SK-N-SH (cell line): ENCODE results near the gene FATE1. TPM values are rescaled to one million over a fixed set of nuclear protein-coding genes. Genes with fewer than 3 reads are reported as not detected.
A peak's percentile ranks its signal among the peaks of the same experiment; 100 is the strongest.

Experiments used
- CTCF ChIA-PET: fragments of 300-600, 350-600 bp; formaldehyde crosslinking; extraction: SDS; loops from one replicate; lab custom pipeline; 2021; lab: Yijun Ruan, JAX
- POLR2A ChIA-PET: fragments of 350-600 bp; sonication (Branson Sonifier 250); formaldehyde crosslinking; extraction: SDS; loops from one replicate; lab custom pipeline; 2020; ENCODE audit warnings: antibody characterized with exemption, inconsistent platforms; lab: Yijun Ruan, JAX
- DNase-seq: peaks from one replicate; pipeline ENCODE4 v3.0.0; 2012
- H2AFZ ChIP-seq: fragments of 200-600 bp; sonication (generic); 2 replicates; pipeline ENCODE4 v1.8.1; 2016; ENCODE audit warnings: antibody characterized with exemption, mild to moderate bottlenecking, low read depth
- H3F3A ChIP-seq: fragments of 200-600 bp; sonication (generic); replicated peaks from 2 replicates; pipeline ENCODE3; 2016; ENCODE audit warnings: antibody characterized with exemption, mild to moderate bottlenecking; ENCODE audit not compliant: insufficient read depth
- H3K27ac ChIP-seq, 2 experiments: fragments of 200-500 bp in 1 of 2; fragments of 200-600 bp in 1 of 2; sonication (Bioruptor generic) in 1 of 2; sonication (generic), shearing (Covaris generic) in 1 of 2; 2 replicates each; pipeline versions ENCODE4 v1.5.1 to v1.6.1; 2014 to 2016; ENCODE audit warnings: low read depth in 2 of 2, inconsistent platforms in 1 of 2, low read length in 1 of 2, mild to moderate bottlenecking in 1 of 2, mixed read lengths in 1 of 2
- H3K27me3 ChIP-seq: fragments of 200-600 bp; sonication (generic), shearing (Covaris generic); 2 replicates; pipeline ENCODE4 v1.6.1; 2016; ENCODE audit warnings: mixed run types; ENCODE audit not compliant: insufficient read depth
- H3K36me3 ChIP-seq, 2 experiments: fragments of 200-500 bp in 1 of 2; fragments of 200-600 bp in 1 of 2; sonication (Bioruptor generic) in 1 of 2; sonication (generic) in 1 of 2; replicated peaks in 1 of 2; 2 replicates each; pipeline versions ENCODE3 to v1.5.1; 2014 to 2016; ENCODE audit warnings: low read length in 1 of 2, mild to moderate bottlenecking in 1 of 2; ENCODE audit not compliant: insufficient read depth in 2 of 2, control insufficient read depth in 1 of 2
- H3K4me1 ChIP-seq, 2 experiments: fragments of 200-500 bp in 1 of 2; fragments of 200-600 bp in 1 of 2; sonication (Bioruptor generic) in 1 of 2; sonication (generic), shearing (Covaris generic) in 1 of 2; 2 replicates each; pipeline versions ENCODE4 v1.5.1 to v1.6.1; 2014 to 2016; ENCODE audit warnings: low read depth in 1 of 2, low read length in 1 of 2, mixed run types in 1 of 2; ENCODE audit not compliant: insufficient read depth in 2 of 2, control insufficient read depth in 1 of 2
- H3K4me2 ChIP-seq: fragments of 200-600 bp; sonication (generic), shearing (Covaris generic); 2 replicates; pipeline ENCODE4 v1.6.1; 2017; ENCODE audit warnings: mixed run types
- H3K4me3 ChIP-seq, 2 experiments: fragments of 200-500 bp in 1 of 2; fragments of 200-600 bp in 1 of 2; sonication (Bioruptor generic) in 1 of 2; sonication (generic), shearing (Covaris generic) in 1 of 2; 2 replicates each; pipeline versions ENCODE4 v1.5.1 to v1.8.1; 2014 to 2016; ENCODE audit warnings: low read depth in 2 of 2, inconsistent platforms in 1 of 2, low read length in 1 of 2, mild to moderate bottlenecking in 1 of 2, mixed read lengths in 1 of 2, moderate library complexity in 1 of 2
- H3K79me2 ChIP-seq: fragments of 200-600 bp; sonication (generic); 2 replicates; pipeline ENCODE4 v1.8.1; 2017; ENCODE audit warnings: mild to moderate bottlenecking; ENCODE audit not compliant: insufficient read depth
- H3K9ac ChIP-seq: fragments of 200-600 bp; sonication (generic); 2 replicates; pipeline ENCODE4 v1.6.1; 2017; ENCODE audit warnings: mixed run types
- H3K9me2 ChIP-seq: fragments of 200-600 bp; sonication (generic); 2 replicates; pipeline ENCODE4 v1.6.1; 2017; ENCODE audit warnings: mixed run types
- H3K9me3 ChIP-seq: fragments of 200-600 bp; sonication (generic); 2 replicates; pipeline ENCODE4 v1.6.1; 2017; ENCODE audit warnings: mixed run types, mild to moderate bottlenecking, moderate library complexity
- H4K20me1 ChIP-seq: fragments of 200-600 bp; sonication (generic); 2 replicates; pipeline ENCODE4 v1.6.1; 2017; ENCODE audit warnings: mild to moderate bottlenecking, mixed run types; ENCODE audit not compliant: insufficient read depth
- CTCF ChIP-seq: fragments of 200-600 bp; sonication (generic); IDR thresholded peaks from 2 replicates; pipeline ENCODE4 v1.6.1; 2017; ENCODE audit warnings: antibody characterized with exemption, mild to moderate bottlenecking, moderate library complexity
- ELF1 ChIP-seq: IDR thresholded peaks from 2 replicates; pipeline ENCODE4 v1.4.0; 2012
- EZH2phosphoT487 ChIP-seq: fragments of 200-600 bp; sonication (generic); IDR thresholded peaks from 2 replicates; pipeline ENCODE4 v1.6.1; 2017; ENCODE audit warnings: low read depth, mixed run types, mild to moderate bottlenecking, antibody characterized with exemption, moderate library complexity, borderline replicate concordance
- FOSL2 ChIP-seq: IDR thresholded peaks from 2 replicates; pipeline ENCODE4 v1.4.0; 2012; ENCODE audit warnings: low read depth, mild to moderate bottlenecking, moderate library complexity, borderline replicate concordance
- NFIC ChIP-seq: IDR thresholded peaks from 2 replicates; pipeline ENCODE4 v1.4.0; 2012; ENCODE audit warnings: borderline replicate concordance
- POLR2AphosphoS5 ChIP-seq: IDR thresholded peaks from 2 replicates; pipeline ENCODE4 v1.6.1; 2012; ENCODE audit warnings: low read depth, low read length
- RAD21 ChIP-seq: IDR thresholded peaks from 2 replicates; pipeline ENCODE4 v1.6.1; 2012; ENCODE audit warnings: mild to moderate bottlenecking, low read length
- SMC3 ChIP-seq: IDR thresholded peaks from 2 replicates; pipeline ENCODE4 v1.6.1; 2012; ENCODE audit warnings: low read depth, low read length, improper control_type of control experiment
- TAF1 ChIP-seq: IDR thresholded peaks from 2 replicates; pipeline ENCODE4 v1.6.1; 2012; ENCODE audit warnings: low read depth, mild to moderate bottlenecking, low read length, moderate library complexity, borderline replicate concordance
- WGBS: methylation state at CpG from one replicate; pipeline ENCODE4 v1.1.6; 2017; ENCODE audit warnings: low lambda C conversion rate; 5-methylcytosine and 5-hydroxymethylcytosine counted together
- polyA plus RNA-seq, 3 experiments: library from polyadenylated mRNA; depleted of rRNA; stranded (reverse); fragments of >200 nt; gene quantifications; 2 replicates each; pipeline ENCODE4 v1.2.3, GENCODE V29; 2012
- TF ChIP-seq, protein P1 (sequence below): IDR thresholded peaks from 2 replicates; pipeline ENCODE4 v1.6.1; 2012; ENCODE audit warnings: mild to moderate bottlenecking, low read depth, low read length, moderate library complexity

Gene FATE1
- polyA plus RNA-seq, 1 of the 3 experiments (the other 2 are of a cell fraction): not detected

- Histone ChIP-seq H3K36me3 (no peaks in the 10 kb centered on the region), H3K27ac (no peak overlapping the region), H2AFZ (peak overlapping the region; percentile 47), H3K79me2 (no peaks in the 10 kb centered on the region), H3K9me3 (no peaks in the 10 kb centered on the region), H3K9ac (no peak overlapping the region), H3K27me3 (peaks cover 35% of the 10 kb centered on the region; the same call in 1 of the 2 replicates), H3K4me1 (no peaks in the 10 kb centered on the region), H3F3A (no peaks in the 10 kb centered on the region), H3K9me2 (no peaks in the 10 kb centered on the region), H3K4me2 (peak overlapping the region; percentile 53; the same call in 1 of the 2 replicates), H4K20me1 (no peaks in the 10 kb centered on the region), H3K4me3 (peak overlapping the region in 1 of 2 experiments; percentile 13; a peak in 1 of 4 replicates)
- WGBS: 2% methylated on average over 10 of the region's 22 CpGs
- peak; percentile 64 for DNase-seq
- no peak for TF ChIP-seq TAF1
- TF ChIP-seq CTCF: peak; percentile 86
- peak; percentile 70 for TF ChIP-seq SMC3
- TF ChIP-seq NFIC: 0 out of 2 replicates have a peak, but pooled peaks have one; percentile 24
- peak; percentile 74 for TF ChIP-seq RAD21
- no peak for TF ChIP-seq EZH2phosphoT487
- TF ChIP-seq, protein P1, sequence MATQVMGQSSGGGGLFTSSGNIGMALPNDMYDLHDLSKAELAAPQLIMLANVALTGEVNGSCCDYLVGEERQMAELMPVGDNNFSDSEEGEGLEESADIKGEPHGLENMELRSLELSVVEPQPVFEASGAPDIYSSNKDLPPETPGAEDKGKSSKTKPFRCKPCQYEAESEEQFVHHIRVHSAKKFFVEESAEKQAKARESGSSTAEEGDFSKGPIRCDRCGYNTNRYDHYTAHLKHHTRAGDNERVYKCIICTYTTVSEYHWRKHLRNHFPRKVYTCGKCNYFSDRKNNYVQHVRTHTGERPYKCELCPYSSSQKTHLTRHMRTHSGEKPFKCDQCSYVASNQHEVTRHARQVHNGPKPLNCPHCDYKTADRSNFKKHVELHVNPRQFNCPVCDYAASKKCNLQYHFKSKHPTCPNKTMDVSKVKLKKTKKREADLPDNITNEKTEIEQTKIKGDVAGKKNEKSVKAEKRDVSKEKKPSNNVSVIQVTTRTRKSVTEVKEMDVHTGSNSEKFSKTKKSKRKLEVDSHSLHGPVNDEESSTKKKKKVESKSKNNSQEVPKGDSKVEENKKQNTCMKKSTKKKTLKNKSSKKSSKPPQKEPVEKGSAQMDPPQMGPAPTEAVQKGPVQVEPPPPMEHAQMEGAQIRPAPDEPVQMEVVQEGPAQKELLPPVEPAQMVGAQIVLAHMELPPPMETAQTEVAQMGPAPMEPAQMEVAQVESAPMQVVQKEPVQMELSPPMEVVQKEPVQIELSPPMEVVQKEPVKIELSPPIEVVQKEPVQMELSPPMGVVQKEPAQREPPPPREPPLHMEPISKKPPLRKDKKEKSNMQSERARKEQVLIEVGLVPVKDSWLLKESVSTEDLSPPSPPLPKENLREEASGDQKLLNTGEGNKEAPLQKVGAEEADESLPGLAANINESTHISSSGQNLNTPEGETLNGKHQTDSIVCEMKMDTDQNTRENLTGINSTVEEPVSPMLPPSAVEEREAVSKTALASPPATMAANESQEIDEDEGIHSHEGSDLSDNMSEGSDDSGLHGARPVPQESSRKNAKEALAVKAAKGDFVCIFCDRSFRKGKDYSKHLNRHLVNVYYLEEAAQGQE: peak; percentile 88
- no peak for TF ChIP-seq ELF1
- POLR2A ChIA-PET: no interaction called here
- CTCF ChIA-PET: interaction anchor here (0.6 to 5.2 kb wide), 23 partner anchors 9 to 1068 kb away, joined by 3 to 55 read pairs (median 4); no protein-coding TSS in a partner anchor
Measured at GRCh38 chrX:151753313-151754046, 37.6 kb downstream of the FATE1 start.

DNA sequence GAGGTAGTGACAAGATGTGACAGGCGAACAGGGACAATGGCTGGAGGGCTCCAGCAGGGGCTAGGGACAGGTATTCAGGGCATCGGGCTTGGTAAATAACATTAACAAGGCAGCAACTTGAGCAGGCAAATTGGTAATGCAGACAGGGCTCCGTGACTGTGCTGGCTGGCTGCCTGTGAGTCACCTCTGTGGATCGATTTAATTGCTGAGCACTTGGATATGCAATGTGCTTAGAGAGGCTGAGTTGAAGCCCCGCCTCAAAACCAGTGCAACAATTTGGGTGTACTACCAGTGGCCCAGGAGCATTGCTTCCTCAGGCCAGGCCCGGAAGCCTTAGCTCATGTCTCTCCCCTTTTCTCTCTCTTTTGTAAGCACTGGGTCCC, 38.2 kb downstream of the FATE1 start:
- H3K9ac ChIP-seq: no peak overlapping the region
- no peaks in the 10 kb centered on the region for H3K9me2 ChIP-seq
- POLR2A ChIA-PET: no interaction called here
- 0 out of 4 replicates have a peak overlapping the region, but pooled peaks of 1 of the 2 experiments have one; percentile 13 for H3K4me3 ChIP-seq
- no peak overlapping the region for H3K27ac ChIP-seq
- H3K9me3 ChIP-seq: no peaks in the 10 kb centered on the region
- H3K36me3 ChIP-seq: no peaks in the 10 kb centered on the region
- H2AFZ ChIP-seq: peak overlapping the region; percentile 47
- H3K79me2 ChIP-seq: no peaks in the 10 kb centered on the region
- whole genome bisulfite sequencing: 10% methylated on average over 5 of the region's 6 CpGs
- DNase-seq: no peak
- TF ChIP-seq NFIC (peak; percentile 46; the same call in 1 of the 2 replicates), FOSL2 (0 out of 2 replicates have a peak, but pooled peaks have one; percentile 19), EZH2phosphoT487 (no peak), POLR2AphosphoS5 (no peak)
- no peaks in the 10 kb centered on the region for H4K20me1 ChIP-seq
- no peaks in the 10 kb centered on the region for H3F3A ChIP-seq
- no peaks in the 10 kb centered on the region for H3K4me1 ChIP-seq
- CTCF ChIA-PET: interaction anchor here (0.7 to 5.2 kb wide), 17 partner anchors 10 to 1067 kb away, joined by 3 to 55 read pairs (median 4); no protein-coding TSS in a partner anchor
- peak overlapping the region; percentile 53; the same call in 1 of the 2 replicates for H3K4me2 ChIP-seq
- H3K27me3 ChIP-seq: peaks cover 33% of the 10 kb centered on the region; the same call in 1 of the 2 replicates
